WERI-Rb-1 (cell line): ENCODE data around the gene ZNF142.

ENCODE experiments used
- DNase-seq: peaks from one replicate; pipeline ENCODE4 v3.0.0-alpha.2; 2020
- H3K27ac ChIP-seq: fragments of 250-450 bp; sonication (Bioruptor Pico); 2 replicates; pipeline ENCODE4 v1.5.1; 2020; ENCODE audit warnings: mild to moderate bottlenecking, moderate library complexity
- H3K27me3 ChIP-seq: fragments of 250-450 bp; sonication (Bioruptor Pico); 2 replicates; pipeline ENCODE4 v1.5.1; 2021; ENCODE audit warnings: mild to moderate bottlenecking, low read depth, moderate library complexity; ENCODE audit not compliant: insufficient read depth, severe bottlenecking
- H3K36me3 ChIP-seq: fragments of 250-450 bp; sonication (Bioruptor Pico); 2 replicates; pipeline ENCODE4 v1.5.1; 2020; ENCODE audit warnings: mild to moderate bottlenecking, moderate library complexity
- H3K4me3 ChIP-seq: 2 replicates; pipeline ENCODE4 v1.5.1; 2011; ENCODE audit warnings: low read depth, mild to moderate bottlenecking, control low read depth, low read length
- H3K9me3 ChIP-seq: fragments of 250-450 bp; sonication (Bioruptor Pico); 2 replicates; pipeline ENCODE4 v1.5.1; 2021; ENCODE audit warnings: mild to moderate bottlenecking, moderate library complexity; ENCODE audit not compliant: severe bottlenecking
- CTCF ChIP-seq: IDR thresholded peaks from 2 replicates; pipeline ENCODE4 v1.5.1; 2011; ENCODE audit warnings: low read depth, mild to moderate bottlenecking, control low read depth, inconsistent platforms, low read length

Gene ZNF142

GRCh38 chr2:218635719-218636118 is 23.7 kb downstream of the ZNF142 start:
- Histone ChIP-seq H3K4me3 (no peak overlapping the region), H3K27ac (no peak overlapping the region), H3K9me3 (no peaks in the 10 kb centered on the region), H3K36me3 (peaks cover 66% of the 10 kb centered on the region), H3K27me3 (no peaks in the 10 kb centered on the region)
- no peak for TF ChIP-seq CTCF
- DNase-seq, result no peak

- DNase-seq, result no peak
- Histone ChIP-seq H3K27me3 (no peaks in the 10 kb centered on the region), H3K9me3 (no peaks in the 10 kb centered on the region), H3K4me3 (no peak overlapping the region), H3K27ac (no peak overlapping the region), H3K36me3 (peaks cover 32% of the 10 kb centered on the region)
- TF ChIP-seq CTCF, result no peak
These were observed 27.6 kb downstream of the ZNF142 start for GRCh38 chr2:218631837-218632236.

- H3K9me3 ChIP-seq, result no peaks in the 10 kb centered on the region
- no peak for TF ChIP-seq CTCF
- no peak overlapping the region for H3K4me3 ChIP-seq
- no peak overlapping the region for H3K27ac ChIP-seq
- peaks cover 9% of the 10 kb centered on the region for H3K36me3 ChIP-seq
- H3K27me3 ChIP-seq, result no peaks in the 10 kb centered on the region
- DNase-seq, result no peak
These were observed 31.5 kb downstream of the ZNF142 start for GRCh38 chr2:218627939-218628338.

- no peak for DNase-seq
- Histone ChIP-seq H3K9me3 (no peaks in the 10 kb centered on the region), H3K27me3 (no peaks in the 10 kb centered on the region), H3K27ac (no peak overlapping the region), H3K36me3 (peaks cover 7% of the 10 kb centered on the region), H3K4me3 (no peak overlapping the region)
- TF ChIP-seq CTCF, result no peak
These were observed 33.1 kb downstream of the ZNF142 start for GRCh38 chr2:218626369-218626768.

GRCh38 chr2:218623366-218623705 is 36.1 kb downstream of the ZNF142 start:
- Histone ChIP-seq H3K27ac (no peak overlapping the region), H3K36me3 (peaks cover 7% of the 10 kb centered on the region), H3K27me3 (no peaks in the 10 kb centered on the region), H3K4me3 (no peak overlapping the region), H3K9me3 (no peaks in the 10 kb centered on the region)
- TF ChIP-seq CTCF, result no peak
- no peak for DNase-seq

- Histone ChIP-seq H3K9me3 (no peaks in the 10 kb centered on the region), H3K36me3 (peaks cover 7% of the 10 kb centered on the region), H3K27me3 (no peaks in the 10 kb centered on the region), H3K4me3 (no peak overlapping the region), H3K27ac (no peak overlapping the region)
- TF ChIP-seq CTCF, result no peak
- DNase-seq, result no peak
These were observed 36.6 kb downstream of the ZNF142 start for GRCh38 chr2:218622606-218623365.
